Measurements from ENCODE around the gene ATRIP.
"Not testable (repeated sequence)": the region's sequence is repeated elsewhere in the genome, so short reads cannot be mapped to it uniquely, and the experiment has no call there.

ATRIP gene

DNA sequence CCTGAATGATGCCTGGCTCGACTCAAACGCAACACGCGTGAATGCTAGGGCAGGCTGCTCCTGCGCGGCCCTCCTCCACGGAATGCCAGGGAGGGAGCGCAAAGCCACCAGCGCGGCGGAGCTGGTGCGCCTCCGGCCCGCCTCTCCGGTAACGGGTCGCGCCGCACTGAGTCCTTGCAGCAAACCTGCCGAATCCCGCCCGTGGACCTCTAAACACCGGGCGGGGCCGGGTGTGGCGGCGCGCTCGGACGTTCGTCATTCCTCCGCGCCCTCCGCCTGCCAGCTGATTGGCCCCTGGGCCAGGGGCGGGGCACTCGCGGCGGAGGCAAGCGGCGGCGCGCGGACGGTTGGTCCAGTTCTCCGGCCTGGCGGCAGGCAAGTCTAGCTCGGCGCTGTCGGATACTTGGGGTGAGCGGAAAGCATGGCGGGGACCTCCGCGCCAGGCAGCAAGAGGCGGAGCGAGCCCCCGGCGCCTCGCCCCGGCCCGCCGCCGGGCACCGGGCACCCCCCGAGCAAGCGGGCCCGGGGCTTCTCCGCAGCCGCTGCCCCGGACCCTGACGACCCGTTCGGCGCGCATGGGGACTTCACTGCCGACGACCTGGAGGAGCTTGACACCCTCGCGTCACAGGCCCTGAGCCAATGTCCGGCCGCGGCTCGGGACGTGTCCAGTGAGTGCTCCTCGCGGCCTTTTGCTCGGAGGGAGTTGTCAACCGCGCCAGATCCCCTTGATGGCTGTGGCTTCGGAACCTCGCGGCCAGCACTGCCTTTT is at the start of gene ATRIP:
Gene ATRIP, plus strand, starts transcription at position 313 of the 769 bp plus-strand sequence. Its CDS starts 109 bp downstream, at position 422.
- no peak for DNase-seq

DNA sequence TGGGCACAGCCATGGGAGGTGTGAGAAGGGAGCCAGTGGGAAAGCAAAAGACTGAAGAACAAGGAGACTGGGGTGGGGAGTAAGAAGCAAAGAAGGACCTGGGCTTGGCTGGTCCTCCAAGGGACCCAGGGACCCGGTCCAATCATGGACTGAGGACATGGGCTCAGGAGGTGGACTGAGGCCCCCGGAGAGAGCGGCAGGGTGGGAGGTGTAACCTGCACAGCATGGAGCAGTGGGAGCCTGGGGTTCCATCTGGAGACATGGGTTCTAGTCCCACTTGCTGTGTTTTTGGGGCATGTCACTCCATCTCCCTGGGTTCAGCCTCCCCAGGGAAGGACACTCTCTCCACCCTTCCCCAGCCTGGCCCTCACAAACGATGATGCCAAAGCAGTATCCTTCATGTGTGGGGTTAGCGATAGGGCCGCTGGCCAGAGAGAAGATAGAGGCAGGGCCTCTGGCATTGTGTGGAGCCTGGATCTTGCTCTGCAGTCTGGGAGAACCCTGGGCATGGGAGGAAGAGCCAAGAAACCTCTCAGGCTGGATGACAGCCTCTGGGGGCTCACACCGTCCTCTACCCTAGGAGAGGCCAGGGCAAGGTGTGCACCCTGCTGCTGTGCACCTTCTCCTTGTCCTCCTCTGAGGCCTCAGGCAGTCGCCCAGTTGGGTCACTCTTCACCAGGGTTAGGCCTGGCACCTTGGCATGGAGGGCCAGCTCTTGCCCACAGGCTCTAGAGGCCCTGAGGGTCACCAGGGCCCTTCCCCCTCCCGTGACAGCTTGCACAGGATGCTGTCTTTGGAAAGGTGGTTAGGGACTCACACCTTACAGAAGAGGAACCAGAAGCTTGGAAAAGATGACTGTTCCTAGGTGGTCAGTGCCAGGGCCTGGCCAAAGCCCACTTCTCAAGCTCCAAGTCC is 48.5 kb upstream of the ATRIP start:
- DNase-seq, result no peak

DNA sequence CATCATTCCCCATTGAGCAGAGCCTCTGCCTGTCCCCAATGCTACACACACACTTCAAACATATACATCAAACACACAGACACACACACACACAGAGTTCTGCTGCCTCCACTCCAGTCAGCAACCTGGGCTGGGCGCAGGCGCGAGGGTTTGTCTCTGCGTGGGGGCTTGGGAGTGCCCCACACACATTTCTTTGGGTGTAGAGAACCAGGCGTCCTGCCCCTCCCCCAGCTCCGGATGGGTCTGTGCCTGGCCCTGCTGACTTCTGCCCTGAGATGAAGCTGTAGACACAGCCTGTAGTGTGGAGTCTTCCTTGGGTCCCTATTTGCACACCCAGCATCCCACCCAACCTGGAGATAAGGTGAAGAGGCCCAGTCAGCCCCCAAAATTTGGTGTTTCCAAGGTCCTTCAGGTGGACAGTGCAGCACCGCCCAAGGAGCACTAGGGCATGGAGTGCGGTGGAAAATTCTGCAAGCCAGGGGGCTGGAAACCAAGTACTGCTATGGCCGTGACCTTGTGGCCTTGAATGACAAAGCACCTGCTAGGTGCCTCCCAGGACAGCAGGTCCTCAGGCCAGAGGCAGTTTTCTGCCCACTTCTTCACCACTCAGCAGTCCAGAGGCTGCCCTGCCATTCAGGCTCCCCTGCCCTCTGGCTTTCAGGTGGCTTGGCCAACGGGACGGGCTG is 47.7 kb upstream of the ATRIP start:
- DNase-seq, result no peak

DNA sequence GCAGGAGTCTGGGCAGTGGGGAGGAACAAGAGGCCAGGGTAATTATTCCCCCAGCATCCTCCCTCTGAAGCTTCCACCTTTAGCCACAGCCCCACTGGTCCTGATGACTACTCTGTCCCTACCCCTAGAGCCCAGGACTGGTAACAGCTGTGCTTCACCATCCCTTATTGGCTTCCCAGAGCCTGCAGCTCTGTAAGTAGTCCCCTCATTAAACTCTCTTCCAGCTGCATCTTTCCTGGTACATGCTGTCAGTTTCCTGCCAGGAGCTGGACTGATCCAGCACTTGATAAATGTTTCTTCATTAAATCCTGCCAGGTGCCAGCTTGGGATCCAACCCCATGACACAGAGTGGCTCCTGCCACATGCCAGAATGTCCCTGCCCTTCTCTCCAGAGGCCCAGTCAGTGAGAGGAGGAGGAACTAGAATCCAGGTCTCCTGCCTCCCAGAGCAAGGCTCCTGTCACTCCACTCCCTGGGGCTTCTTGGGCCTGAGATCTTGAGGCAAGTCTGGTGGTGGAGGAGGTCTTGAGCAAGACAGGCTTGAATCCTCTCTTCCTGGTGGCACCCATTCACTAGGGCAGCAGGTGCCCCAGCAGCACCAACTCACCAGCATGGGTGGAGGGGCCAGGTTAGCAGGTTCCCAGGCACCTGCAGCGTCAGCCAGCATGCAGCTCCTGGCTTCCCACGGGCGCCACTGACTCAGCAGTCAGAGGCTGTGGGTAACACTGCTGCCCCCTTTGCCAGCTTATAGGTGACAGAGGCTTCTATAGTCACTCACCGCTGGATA is 47.0 kb upstream of the ATRIP start:
- DNase-seq, result no peak

DNA sequence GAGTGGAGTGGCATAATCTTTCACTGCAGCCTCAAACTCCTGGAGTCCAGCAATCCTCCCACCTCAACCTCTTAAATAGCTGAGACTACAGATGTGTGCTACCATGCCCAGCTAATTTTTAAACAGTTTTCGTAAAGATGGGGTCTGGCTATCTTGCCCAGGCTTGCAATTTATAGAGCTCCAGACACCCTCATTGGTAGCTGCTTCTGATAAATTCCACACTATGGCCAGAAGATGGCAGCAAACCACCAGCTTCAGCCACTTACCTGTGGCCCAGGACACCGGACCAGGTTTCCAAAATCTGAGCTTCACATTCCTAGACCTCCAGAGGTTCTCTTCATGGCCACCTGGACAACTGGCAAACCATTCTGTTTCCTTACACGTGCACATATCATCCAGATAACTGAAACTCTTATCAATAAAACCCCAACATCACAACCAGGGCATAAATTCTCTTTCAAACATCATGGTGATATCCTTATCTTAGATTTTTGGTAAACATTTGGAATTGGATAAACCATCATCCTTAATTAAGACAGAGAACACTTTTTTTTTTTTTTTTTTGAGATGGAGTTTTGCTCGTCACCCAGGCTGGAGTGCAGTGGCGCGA is 45.6 kb upstream of the ATRIP start:
- no peak for DNase-seq

DNA sequence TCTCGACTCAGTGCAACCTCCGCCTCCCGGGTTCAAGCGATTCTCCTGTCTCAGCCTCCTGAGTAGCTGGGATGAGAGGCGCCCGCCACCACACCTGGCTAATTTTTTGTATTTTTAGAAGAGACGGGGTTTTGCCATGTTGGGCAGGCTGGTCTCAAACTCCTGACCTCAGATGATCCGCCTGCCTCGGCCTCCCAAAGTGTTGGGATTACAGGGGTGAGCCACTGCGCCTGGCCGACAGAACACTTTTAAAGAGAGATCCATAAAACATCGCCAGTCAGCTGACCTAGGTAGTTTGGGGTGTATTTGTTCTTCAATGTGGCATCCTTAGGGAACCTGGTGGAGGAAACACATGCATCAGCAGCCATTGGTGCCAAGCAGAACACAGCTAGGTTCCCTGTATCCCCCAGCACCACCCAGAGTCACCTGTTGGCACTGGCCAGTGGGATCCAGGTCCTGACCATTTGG is 45.1 kb upstream of the ATRIP start:
- DNase-seq, result not testable (repeated sequence)

DNA sequence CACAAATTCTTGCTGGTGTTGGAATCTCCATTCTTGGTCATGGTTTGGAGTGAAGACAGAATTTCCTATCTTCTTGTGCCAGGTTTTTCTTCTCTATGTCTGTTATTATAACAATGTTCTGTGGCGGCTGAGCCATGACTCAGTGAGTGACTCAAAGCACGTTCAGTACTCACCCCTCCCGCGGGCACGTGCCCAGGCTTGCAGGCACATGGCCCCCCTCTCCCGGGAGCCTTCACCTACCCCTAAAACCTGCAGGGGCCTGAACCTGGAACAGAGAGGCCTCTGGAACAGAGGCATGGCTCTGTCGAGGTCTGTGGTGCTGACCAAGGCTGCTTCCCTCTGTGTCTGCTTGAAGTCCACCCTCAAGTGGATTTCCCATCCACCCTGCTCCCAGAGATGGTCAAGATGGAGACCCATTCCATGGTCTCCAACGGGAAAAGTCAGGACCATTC is 44.2 kb upstream of the ATRIP start:
- no peak for DNase-seq

DNA sequence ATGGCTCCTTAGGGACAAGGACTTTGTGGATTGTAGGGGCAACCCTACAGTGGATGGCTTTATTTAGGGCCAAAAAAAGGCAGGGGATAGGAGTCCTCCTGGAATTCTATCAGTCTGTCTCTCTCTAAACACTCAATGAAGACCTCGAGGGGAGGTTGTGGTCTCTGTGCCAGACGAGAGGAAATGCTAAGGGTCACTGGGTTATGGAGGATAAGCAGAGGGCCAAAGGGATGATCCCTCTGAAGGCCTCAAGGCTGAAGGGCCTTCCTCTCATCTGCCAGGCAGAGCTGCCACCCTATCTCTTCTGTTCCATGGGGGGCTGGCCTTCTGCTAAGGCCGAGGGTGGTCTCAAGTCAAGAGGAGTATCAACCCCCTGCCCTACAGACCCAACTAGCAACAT is 43.6 kb upstream of the ATRIP start:
- no peak for DNase-seq

DNA sequence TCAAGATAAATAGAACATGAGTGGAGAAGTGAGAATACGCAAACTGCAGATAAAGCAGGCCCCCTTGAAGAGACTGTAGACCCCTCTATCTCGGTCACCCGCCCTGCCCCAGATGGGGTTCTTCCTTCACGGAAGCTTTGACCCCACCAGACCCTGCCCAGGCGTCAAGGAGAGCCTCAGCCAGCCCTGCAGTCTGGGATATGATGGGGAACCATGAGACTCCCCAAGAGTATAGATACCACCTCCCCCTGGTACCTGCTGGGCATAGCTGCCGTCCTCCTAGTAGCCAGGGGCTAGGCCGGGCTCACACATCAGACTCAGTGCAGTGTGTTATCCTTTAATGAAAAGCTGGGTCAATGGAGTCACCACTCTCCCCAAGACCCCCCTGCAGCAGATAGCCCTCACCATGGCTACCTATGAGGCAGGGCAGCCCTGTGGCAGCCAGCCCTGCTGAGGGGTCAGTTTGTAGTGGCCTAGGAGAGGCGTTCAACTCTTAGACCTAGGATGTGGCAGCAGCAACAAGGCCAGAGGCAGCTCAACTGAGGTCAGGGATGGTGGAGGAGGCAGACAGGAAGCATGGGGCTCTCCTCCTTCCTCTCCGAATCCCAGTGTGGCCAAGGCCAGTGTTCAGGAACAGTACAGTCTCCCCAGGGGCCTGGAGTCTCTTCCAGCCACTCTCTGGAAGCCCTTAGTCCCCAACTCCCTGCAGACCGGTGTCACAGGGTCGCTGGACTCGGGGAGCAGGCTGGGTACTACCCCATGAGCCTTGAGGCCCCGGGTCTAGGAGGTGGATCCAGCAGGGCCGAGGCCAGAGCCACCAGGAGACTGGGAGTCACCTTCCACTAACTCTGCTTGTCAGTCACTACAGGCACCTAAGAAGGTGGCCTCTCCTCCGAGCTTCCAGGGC is 42.8 kb upstream of the ATRIP start:
- DNase-seq, result no peak

DNA sequence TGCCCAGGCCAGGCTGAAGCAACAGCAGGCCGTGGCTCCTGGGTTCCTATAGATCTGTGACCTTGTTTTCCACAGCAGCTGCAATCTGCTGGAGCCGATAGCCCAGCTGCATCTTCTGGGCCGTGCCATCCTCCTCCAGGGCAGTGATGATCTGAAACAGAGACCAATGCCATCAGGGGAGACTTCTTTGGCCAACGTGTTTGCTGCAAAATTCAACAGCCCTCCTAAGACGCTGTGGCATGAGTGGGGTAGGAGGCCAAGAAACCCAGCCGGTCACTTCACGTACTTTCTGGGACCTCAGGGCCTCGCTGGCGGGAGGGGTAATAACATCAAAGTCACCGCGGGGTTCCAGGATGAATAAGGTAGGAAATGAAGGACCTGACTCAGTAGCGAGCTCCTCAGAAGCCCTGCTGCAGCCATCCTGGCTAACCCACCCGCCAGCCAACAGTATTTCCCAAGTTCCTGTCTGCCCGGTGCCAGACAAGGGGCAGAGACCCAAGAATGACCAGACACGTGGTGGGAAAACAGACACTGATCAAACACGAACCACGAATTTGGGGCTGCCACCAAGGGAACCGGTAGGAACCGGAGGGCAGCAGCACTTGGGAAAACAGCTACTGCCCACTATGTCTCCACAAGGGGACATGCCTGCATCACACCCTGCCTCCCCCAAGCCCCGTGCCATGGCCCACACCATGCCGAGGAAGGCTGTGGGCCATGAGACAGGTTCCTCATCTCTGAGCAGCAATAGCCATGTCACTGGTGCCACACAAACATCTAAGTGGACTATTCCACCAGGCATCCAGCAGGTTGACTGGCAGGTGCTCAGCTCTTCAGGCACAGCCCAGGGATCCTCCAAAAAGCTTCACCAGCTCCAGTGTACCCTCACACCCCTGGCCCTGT is 41.8 kb upstream of the ATRIP start:
- no peak for DNase-seq

DNA sequence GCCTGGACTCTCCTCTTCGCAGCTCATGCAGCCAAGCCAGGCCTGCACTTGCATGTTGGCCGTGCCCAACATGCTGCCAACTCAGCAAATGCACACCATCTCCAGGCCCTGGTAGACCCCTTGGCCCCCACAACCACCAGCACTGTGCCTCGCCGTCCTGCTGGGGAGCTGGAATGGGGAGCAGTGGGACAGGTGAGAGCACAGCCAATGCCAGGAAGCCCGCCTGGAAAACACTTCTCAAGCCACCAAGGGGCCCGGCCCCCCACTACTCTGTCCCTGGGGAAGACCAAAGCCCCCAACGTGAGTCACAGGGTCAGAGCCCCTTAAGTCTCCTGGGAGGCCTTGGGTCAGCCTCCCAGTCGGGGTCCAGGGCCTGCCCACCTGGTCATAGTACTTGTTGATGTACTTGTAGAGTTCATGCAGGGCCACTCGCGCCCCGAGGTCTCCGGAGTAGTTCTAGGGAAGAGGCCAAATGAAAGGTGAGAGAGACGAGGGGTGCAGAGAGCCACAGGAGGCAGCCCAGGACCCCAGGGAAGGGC is 41.1 kb upstream of the ATRIP start:
- no peak for DNase-seq

DNA sequence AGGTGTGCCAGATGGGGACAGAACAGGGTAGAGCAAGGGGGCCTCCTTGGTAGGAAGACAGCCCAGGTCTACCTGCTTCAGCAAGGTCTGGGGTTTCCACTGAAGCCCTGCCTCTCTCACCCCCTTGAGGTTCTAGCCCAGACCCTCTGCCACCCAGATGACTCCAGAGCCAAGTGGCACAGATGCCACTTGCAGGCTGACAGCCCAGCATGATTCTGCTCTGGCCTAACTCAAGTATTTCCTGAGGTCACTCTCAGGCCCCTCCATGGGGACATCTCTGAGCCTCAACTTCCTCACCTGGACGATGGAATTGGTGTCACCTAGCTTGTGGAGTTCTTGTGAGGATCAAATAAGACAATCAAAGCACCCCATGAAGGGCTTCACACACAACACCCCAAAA is 40.6 kb upstream of the ATRIP start:
- no peak for DNase-seq

DNA sequence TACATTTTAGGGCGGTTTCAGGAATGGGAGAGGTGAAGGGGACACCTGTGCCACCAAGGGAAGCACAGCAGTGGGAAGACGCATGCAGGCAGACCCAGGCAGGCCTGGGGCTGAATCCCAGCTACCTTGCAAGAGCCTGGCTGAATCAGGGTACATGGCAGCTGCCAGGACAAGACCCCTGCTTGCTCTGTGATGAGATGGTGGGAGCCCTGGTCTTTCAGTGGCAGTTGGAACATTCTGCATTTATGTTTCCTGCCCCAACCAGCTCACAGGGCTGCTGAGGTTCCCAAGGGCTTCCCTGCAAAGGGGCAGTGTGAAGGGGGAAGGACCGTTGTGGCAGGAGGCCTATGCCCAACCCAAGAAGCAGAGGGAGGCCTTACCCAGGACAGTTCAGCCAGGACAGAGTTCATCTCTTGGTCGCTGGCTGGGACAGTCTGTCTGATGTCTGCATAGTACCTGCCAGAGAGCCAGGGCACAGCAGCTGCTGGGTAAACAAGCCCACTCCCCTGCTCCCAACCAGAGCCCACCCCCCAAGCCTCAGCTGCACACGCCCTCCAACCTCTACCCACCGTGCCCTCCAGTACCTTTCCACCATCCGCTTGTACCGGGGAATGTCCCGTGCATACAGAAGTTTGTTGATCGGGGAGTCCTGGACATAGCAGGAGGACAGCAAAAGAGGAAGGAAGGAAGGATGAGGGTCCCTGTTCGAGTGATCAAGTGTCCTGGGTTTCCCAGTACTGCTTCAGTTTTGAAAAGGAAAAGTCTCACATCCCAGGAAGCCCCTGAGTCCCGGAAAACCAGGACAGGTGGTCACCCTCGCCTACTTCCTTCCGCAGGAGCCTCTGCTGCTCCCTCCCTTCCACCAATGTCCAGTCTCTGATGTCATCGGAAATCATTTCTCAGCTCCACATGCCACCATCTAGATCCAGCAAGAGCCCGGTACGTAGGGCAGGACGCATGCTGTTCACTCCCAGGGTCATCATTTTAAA is 39.8 kb upstream of the ATRIP start:
- DNase-seq, result no peak

DNA sequence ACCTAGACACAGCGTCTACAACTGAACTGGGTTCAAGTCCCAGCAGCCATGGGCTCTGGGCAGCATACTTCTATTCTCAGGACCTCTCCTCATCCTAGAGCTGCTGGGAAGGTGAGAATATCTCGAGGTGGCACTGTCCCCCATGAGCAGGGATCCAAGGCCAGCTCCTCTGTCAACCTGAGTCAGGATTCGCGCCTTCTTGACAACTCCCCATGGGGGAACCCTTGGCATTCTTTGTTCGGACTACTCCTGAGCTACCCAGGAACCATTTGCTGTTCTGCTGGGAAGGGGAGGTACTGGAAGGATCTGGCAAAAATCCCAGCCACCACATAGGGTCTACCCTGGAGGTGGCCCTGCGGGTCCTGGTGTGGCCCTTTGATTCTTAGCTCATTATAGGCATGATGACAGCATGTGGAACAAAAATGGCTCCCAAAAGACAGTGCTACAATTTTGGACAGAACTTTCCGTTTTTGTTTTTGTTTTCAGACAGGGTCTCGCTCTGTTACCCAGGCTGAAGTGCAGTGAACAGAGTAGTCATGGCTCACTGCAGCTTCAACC is 38.9 kb upstream of the ATRIP start:
- DNase-seq, result no peak

DNA sequence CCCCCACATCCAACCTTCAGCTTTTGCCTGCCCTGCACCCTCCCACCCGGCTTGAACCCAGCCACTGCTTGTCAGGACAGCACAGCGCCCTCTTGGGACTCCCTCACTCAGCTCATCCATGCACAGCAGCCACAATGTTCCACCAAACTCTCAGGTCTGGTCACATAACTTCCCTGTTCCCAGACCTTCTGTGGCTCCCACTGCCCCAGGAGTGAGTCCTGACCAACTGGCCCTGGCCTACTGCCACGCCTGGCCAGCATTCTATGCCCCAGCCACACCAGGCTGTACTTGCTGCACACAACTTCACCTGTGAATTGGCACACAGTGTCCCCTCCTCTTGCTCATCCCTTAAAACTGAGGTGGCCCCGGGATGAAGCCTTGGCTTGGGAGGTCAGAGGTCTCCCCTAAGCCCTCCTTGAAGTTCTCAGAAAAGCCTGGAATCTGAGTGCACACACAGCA is 37.7 kb upstream of the ATRIP start:
- DNase-seq, result no peak

DNA sequence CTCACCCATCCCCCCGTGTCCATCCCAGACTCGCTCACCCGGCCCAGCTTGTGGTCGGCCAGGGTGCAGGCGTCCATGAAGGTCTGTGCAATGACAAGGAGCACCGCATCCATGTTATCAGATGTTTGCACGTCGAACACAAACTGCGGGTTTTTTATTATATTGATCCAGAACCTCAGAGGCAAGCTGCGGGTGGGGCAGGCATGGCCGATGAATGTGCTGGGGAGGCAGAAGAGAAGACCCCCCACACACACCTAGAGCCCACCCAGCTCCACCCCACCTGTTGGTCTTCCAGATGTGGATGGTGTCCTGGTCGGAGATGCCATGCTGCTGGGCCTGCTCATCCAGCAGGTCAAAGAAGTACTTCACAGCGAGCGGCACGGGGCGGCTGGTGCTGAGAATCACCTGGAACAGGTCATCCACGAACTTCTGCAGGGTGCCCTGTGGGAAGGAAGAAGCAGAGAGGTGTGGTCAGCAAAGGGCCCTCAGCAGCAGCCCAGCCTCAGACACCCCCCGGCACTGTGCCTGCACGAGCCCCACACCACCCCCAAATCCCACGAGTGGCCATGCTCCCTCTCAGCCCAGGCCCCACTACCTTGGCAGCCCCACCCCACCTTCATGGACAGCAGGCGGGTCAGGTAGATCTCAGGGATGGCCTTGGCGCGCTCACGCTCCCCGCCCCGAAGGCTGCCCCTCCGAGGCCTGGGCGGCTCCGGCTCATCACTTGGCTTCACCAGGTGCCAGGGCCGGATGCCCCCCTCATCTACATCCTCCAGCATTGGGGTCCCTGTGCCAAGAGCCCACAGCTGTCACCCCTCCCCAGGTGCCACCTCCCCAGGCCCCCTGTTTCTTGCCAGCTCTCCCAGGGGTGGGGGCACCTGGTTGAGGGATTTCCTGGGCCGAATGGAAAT is 37.0 kb upstream of the ATRIP start:
- no peak for DNase-seq
